GM19238 (cell line): ENCODE results near the gene RPS8.
A peak's percentile ranks its signal among the peaks of the same experiment; 100 is the strongest.
"Not testable (repeated sequence)": the region's sequence is repeated elsewhere in the genome, so short reads cannot be mapped to it uniquely, and the experiment has no call there.

Source experiments
- DNase-seq: peaks from one replicate; pipeline ENCODE4 v3.0.0; 2011; ENCODE audit warnings: low spot score; ENCODE audit not compliant: insufficient read length

The RPS8 gene

DNA sequence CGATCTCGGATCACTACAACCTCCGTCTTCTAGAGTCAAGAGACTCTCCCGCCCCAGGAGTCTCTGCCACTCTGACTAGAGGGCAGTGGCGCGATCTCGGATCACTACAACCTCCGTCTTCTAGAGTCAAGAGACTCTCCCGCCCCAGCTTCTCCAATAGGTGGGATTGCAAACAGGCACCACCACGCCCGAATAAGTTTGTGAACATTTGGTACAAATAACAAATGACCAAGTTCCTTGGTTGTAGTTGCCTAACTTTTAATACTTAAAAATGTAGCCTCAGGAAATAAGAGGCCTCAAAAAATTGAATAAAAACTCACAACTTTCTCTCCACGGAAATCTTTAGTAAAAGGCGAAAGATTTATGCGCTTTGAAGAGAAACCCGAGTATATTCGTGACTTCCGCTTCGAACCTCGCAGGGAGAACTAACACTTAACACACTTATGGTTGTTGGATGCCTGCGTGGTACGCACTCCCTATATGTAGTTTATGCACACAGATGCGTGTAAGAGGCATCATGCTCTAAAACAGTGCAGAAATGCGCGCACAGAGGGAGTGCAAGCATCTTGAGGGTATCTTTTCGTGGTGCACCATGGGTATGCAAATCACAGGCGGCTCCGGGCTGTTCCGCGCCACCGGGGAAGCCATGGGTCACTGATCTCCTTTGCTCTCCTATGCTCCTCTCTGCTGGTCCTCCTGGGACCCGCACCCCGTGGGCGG lies 44.4 kb downstream of the RPS8 start:
- peak; percentile 85 for DNase-seq

DNA sequence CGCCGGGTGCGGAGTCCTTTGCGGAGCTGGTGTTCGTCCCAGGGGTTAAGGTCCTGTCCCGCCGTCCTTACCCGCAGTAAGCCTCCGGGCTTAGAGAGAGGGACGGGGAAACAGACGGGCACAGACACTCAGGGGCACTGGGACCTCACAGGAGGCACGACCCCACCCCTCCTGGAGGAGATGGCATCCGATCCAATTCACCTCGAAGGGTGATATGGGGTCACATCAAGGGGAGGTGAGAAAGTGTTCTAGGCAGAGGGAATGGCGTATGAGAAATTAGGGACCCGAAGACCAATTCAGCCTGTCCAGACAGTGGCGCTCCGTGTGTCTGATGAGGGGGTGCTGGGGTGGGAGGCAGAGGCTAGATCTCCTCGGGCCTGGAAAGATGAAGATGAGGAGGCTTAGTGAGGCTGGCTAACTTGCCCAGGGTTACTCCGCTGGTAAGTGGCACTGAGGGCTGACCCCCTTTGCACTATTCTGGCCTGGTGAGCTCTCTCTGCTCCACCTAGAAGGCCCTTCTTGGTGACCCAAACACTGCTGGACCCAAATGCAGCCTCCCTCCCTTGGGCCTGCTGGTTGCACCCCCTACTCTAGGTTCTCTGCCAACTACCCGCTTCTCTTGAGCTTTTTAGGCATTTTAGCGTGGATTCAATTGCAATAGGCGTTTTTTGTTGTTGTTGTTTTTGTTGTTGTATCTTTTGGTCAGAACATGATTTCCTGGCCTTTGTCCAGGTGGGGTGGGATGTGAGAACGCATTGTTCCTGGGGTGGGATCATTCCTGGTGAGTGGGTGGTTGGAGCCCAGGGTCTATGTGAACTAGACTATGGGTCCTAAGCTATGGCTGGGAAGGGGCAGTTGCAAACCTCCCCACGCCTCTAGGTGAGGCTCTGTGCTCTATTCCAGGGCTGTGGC lies 45.2 kb downstream of the RPS8 start:
- DNase-seq: no peak

DNA sequence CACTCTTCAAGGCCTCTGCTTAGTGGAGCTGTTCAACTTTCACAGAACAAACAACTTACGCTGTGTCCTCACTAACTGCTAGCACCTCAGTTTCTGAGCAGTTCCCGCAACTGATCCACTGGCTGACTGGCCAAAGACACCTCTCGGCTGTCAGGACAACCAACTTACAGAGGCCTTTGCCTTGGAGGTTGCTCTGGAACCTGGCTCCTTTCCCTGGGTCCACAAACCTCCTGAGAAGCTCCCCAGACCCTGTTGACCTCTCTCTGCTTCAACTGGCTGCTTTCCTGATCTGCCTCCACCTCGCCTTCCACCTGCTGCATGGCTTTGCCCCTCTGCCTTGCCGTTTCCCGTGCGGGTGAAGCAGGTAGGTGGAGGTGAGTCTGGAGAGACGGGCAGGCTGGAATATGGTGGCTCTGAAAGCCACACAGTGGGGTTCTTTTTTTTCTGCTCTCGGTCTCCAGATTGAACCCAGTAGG lies 45.9 kb downstream of the RPS8 start:
- DNase-seq: no peak

DNA sequence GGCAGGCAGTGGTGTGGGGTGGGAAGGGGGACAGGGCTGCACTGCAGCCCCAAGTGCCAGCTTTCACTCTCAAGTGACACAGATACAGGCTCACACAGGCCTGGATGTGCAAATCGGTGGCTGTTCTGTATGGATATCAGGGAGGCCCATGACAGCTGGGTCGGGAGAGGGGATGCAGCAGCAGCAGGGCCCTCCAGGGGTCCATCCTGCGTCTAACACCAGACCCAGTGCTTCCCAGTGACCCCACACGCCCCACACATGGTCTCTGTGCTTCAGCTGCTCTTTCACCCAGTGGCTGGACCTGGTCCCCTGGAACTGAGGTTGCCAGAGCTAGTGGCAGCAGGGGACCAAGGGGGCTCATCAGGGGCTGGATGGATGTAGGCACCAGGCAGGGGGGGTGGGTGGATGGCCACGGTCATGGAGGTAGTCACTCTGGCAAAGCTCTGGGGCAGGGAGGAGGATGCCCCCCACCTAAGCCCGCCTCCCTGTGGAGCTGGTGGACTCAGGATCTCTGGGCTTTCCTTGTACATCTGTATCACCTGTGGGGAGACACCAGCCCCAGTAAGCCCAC lies 46.9 kb downstream of the RPS8 start:
- DNase-seq: no peak

DNA sequence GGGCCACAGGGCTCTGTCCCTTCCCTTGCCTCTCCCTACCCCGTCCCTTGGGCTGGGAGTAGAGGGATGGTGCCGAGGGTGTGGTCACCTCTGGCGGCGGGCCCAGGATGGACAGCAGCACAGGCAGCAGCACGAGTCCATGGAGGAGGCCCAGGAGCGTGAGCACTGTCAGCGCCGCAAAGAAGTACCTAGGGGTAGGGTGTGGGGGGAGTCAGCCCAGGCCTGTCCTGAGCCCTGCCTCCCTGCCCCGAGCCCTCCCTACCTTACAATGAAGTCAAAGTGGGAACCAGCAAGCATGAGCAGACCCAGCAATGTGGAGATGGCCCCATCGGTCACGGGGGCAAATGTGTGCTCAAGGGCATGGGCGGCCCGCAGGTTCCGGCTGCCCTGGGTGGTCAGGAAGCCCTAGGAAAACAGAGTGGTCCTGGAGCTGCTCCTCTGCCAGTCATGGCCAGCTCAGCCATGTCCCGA lies 47.7 kb downstream of the RPS8 start:
- no peak for DNase-seq

DNA sequence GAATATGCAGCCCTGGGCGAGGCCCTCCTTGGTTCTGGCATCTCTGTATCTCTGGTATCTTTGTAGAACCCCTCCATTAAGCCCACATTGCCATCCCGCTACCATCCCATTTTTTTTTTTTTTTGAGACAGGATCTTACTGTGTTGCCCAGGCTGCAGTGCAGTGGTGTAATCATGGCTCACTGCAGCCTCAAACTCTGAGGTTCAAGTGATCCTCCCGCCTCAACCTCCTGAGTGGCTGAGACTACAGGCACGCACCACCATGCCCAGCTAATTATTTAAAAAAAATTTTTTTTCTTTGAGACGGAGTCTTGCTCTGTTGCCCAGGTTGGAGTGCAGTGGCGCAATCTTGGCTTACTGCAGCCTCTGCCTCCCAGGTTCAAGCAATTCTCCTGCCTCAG lies 49.1 kb downstream of the RPS8 start:
- DNase-seq: not testable (repeated sequence)

DNA sequence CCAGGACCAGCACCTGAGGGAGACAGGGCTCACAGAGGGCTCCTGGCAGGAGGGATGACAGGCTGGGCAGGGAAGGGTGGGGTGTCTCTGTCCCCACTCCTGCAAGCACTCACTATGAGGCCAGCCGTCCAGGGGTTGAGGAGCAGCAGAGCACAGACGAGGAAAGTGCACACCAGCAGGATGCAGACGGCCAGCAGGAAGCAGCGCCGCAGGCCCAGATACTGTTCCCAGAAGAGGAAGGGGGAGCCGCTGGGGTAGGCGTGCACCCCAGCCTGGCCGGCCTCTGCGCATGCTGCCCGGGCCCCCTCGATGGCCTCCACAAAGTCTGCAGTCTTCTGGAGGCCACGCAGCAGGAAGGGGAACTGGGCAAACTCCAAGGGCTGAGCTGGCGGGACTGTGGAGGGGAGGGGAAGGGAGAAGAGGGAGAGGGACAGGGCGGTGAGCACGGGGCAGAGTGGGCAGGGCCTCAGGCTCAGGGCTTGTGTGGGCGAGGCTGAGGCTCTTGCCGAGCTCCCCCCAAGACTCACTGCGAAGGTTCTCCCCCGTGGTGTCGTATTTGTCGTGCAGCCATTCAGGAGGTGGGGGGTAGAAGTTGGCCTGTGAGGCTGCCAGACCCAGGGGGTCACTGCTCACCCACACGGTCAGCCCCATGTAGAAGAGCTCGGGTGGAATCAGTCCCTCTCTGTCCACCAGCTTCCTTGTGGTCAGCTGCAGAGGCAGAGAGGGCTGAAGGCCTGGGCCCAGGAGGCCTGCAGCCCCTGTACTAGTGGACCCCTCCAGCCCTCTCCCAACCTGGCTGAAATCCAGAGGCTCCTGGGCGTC lies 51.2 kb downstream of the RPS8 start:
- no peak for DNase-seq

DNA sequence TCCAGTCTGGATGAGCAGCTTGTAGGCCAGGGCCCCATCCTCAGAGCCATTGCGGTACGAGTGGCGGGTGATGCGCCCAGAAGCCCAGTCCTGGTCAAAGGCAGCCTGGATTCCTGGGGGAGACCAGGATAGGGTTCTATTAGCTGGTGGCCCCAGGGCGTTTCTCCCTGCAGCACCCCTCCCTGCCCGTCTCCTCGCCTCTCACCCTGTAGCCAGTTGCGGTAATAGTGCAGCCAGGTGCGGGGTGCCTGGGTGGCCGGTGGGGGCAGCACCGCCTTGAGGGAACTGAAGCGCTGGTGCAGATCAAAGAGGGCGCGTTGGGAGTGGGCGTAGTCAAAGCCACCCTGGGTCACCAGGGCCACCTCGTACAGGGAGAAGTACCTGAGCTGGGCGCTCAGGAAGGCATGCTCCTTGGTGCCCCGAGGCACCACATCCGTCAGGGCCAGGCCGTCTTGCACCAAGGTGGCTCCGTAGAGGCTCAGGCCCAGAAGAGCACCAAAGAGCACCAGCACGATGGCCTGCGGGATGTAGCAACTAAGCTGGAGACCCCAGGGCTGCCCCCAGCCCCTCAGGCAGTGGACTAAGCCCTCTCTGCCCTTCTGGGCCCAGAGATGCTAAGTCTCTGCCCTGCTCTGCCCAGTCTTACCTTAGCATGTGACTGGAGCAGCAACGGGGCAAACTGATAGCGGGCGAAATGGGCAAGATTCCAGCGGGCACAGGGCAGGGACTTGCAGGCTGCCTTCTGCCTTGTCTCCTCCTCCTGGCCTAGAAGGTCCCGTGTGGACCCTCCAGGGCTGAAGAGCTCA lies 52.1 kb downstream of the RPS8 start:
- DNase-seq: no peak

DNA sequence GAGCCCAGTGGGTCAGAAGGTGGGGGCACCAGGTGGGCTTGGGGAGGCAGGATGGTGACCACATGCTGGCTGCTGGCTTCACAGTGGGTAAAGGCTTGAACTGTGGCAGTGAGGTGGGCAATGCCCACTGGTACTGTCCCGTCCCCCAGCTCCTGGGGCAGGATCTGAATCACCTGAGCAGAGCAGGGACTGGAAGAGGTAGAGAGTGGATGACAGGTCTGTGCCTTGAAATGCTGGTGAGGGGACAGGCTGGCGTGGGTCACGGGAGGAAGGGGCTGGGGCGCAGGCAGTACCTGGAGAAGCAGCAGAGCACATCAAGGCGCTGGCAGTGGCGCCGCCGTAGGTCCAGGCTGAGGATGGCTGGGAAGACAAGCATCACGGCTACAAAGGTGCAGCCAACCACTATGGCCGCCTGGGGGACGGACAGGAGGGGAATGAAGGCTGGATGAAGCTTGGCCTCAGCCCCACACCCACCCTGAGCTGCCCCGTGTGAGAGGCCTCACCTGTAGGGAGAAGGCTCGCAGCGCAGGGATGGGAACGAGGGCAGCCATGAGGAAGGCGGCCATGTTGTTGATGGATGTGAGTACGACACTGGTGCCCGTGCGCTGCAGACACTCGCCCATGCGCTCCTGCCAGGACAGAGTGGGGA lies 52.8 kb downstream of the RPS8 start:
- DNase-seq: no peak
